B cell (primary cell): ENCODE results near the gene FAM200B. TPM values are rescaled to one million over a fixed set of nuclear protein-coding genes. Genes with fewer than 3 reads are reported as not detected.

Source experiments
- ATAC-seq: fragments of 200-7000 bp; cut with Tn5 transposase; one replicate; pipeline ENCODE4 v1.10.0; 2021; ENCODE audit warnings: low read depth, mild to moderate bottlenecking, moderate number of reproducible peaks, moderate library complexity
- CTCF ChIA-PET: fragments of 350-600 bp; sonication (Branson Sonifier 250); formaldehyde crosslinking; loops from one replicate; lab custom pipeline; 2021; ENCODE audit warnings: antibody characterized with exemption, inconsistent platforms; lab: Charles Lee
- POLR2A ChIA-PET: fragments of 350-600 bp; sonication (Branson Sonifier 250); formaldehyde crosslinking; loops from one replicate; lab custom pipeline; 2021; ENCODE audit warnings: antibody characterized with exemption; lab: Charles Lee
- DNase-seq: peaks from one replicate; pipeline ENCODE4 v3.0.0; 2013
- H2AFZ ChIP-seq: 2 replicates; pipeline ENCODE4 v1.6.1; 2012; ENCODE audit warnings: mild to moderate bottlenecking, low read depth, low read length; ENCODE audit not compliant: insufficient read depth, poor library complexity, severe bottlenecking
- H3K27ac ChIP-seq, 2 donors: 1 replicate in 1 of 2; 2 replicates in 1 of 2; pipeline ENCODE4 v1.5.1; 2012 to 2013; ENCODE audit warnings: low read length in 2 of 2, mild to moderate bottlenecking in 2 of 2, moderate library complexity in 1 of 2
- H3K27me3 ChIP-seq, 4 experiments: fragments of 200-600 bp in 1 of 4; sonication (generic) in 1 of 4; replicated peaks in 1 of 4; 1 replicate in 2 of 4; 2 replicates in 2 of 4; pipeline versions ENCODE4 v1.6.1 to v1.7.0; 2013 to 2016; ENCODE audit warnings: low read length in 3 of 4, mild to moderate bottlenecking in 2 of 4, mixed read lengths in 1 of 4, moderate library complexity in 1 of 4; ENCODE audit not compliant: insufficient read depth in 4 of 4, control insufficient read depth in 3 of 4; ENCODE audit errors: control extremely low read depth in 1 of 4
- H3K36me3 ChIP-seq, 2 experiments: replicated peaks in 1 of 2; 1 replicate in 1 of 2; 2 replicates in 1 of 2; pipeline versions ENCODE4 v1.6.1 to v1.7.1; 2013; ENCODE audit warnings: low read length in 1 of 2; ENCODE audit not compliant: insufficient read depth in 2 of 2, control insufficient read depth in 1 of 2; ENCODE audit errors: control extremely low read depth in 1 of 2, extremely low read depth in 1 of 2
- H3K4me1 ChIP-seq, 2 donors: fragments of 200-600 bp in 1 of 2; sonication (generic) in 1 of 2; 1 replicate in 1 of 2; 2 replicates in 1 of 2; pipeline versions ENCODE4 v1.5.1 to v1.6.1; 2013 to 2017; ENCODE audit warnings: low read length in 2 of 2; ENCODE audit not compliant: control insufficient read depth in 2 of 2, insufficient read depth in 2 of 2
- H3K4me2 ChIP-seq: replicated peaks from 2 replicates; pipeline ENCODE3; 2012; ENCODE audit warnings: mild to moderate bottlenecking, low read depth, low read length; ENCODE audit not compliant: poor library complexity, severe bottlenecking
- H3K4me3 ChIP-seq, 5 experiments: fragments of 200-600 bp in 1 of 5; sonication (generic) in 1 of 5; 1 replicate in 3 of 5; 2 replicates in 2 of 5; pipeline versions ENCODE4 v1.5.1 to v1.7.0; 2011 to 2016; ENCODE audit warnings: low read length in 4 of 5, mild to moderate bottlenecking in 4 of 5, low read depth in 2 of 5, control low read depth in 1 of 5, moderate library complexity in 1 of 5; ENCODE audit not compliant: insufficient read depth in 1 of 5; ENCODE audit errors: control extremely low read depth in 1 of 5, extremely low read depth in 1 of 5
- H3K79me2 ChIP-seq: fragments of 200-600 bp; sonication (generic); one replicate; pipeline ENCODE4 v1.6.0; 2016; ENCODE audit warnings: low read length; ENCODE audit not compliant: control insufficient read depth, insufficient read depth
- H3K9ac ChIP-seq: fragments of 200-600 bp; sonication (generic); 2 replicates; pipeline ENCODE4 v1.6.1; 2017; ENCODE audit warnings: mild to moderate bottlenecking, low read length, moderate library complexity
- H3K9me3 ChIP-seq, 3 donors: one replicate each; pipeline versions ENCODE4 v1.6.1 to v1.7.1; 2013; ENCODE audit warnings: low read length in 2 of 3; ENCODE audit not compliant: control insufficient read depth in 2 of 3, insufficient read depth in 1 of 3; ENCODE audit errors: control extremely low read depth in 1 of 3
- H4K20me1 ChIP-seq: 2 replicates; pipeline ENCODE4 v1.6.0; 2012; ENCODE audit warnings: mild to moderate bottlenecking, low read length; ENCODE audit not compliant: insufficient read depth, control insufficient read depth, poor library complexity, severe bottlenecking
- H3K27ac Mint-ChIP-seq: one replicate; pipeline ENCODE4 v1.8.0; 2021; ENCODE audit warnings: mixed read lengths
- H3K27me3 Mint-ChIP-seq: one replicate; pipeline ENCODE4 v1.8.0; 2021; ENCODE audit warnings: mixed read lengths
- H3K4me1 Mint-ChIP-seq: one replicate; pipeline ENCODE4 v1.8.0; 2021; ENCODE audit warnings: mixed read lengths
- H3K4me3 Mint-ChIP-seq: one replicate; pipeline ENCODE4 v1.8.0; 2021; ENCODE audit warnings: mixed read lengths
- H3K9me3 Mint-ChIP-seq: one replicate; pipeline ENCODE4 v1.8.0; 2022; ENCODE audit warnings: mixed read lengths; ENCODE audit not compliant: insufficient read depth
- EZH2 ChIP-seq: IDR thresholded peaks from 2 replicates; pipeline ENCODE4 v1.6.1; 2012; ENCODE audit warnings: borderline replicate concordance, low read depth, mild to moderate bottlenecking, moderate library complexity, low read length; ENCODE audit not compliant: insufficient read depth, poor library complexity, severe bottlenecking
- WGBS: methylation state at CpG from one replicate; pipeline ENCODE4 v1.1.5; 2013; ENCODE audit warnings: missing lambda C conversion rate; ENCODE audit not compliant: insufficient coverage; 5-methylcytosine and 5-hydroxymethylcytosine counted together
- intact Hi-C: fragments of 100-400 bp; cut with micrococcal nuclease; formaldehyde crosslinking; loops from one replicate; pipeline ENCODE4 v1.10.0; 2022
- polyA plus RNA-seq: library from polyadenylated mRNA; depleted of rRNA; stranded (reverse); fragments of >200 nt; gene quantifications from 2 replicates; pipeline ENCODE4 v1.2.3, GENCODE V29; 2012
- total RNA-seq, 2 donors: library from RNA; stranded (reverse); fragments of 120-200 nt in 1 of 2; gene quantifications; 1 replicate in 1 of 2; 2 replicates in 1 of 2; pipeline versions ENCODE4 v1.2.3 to v1.2.4, GENCODE V29; 2013 to 2022
- TF ChIP-seq, protein P1 (sequence below): fragments of 200-600 bp; IDR thresholded peaks from one replicate; pipeline ENCODE4 v1.8.0; 2022; ENCODE audit warnings: antibody characterized with exemption, mild to moderate bottlenecking

Gene FAM200B
- total and polyA plus RNA-seq, 2 donors (not counting 1 experiment from before 2014, with no cell fraction given), result 10.3 to 12.1 TPM

DNA sequence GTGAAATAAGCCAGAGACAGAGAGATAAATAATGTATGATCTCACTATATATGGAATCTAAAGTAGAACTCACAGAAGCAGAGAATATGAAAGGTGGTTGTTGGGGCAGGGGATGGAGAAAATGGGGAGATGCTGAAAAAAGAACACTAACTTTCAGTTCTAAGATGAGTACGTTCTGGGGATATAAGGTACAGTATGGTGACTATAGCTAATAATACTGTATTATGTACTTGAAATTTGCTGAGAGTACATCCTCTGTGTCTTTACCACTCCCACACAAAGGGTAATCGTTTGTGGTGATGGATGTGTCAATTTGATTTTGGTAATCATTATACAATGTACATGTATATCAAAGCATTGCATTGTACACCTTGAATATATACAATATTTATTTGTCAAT is 33.0 kb upstream of the FAM200B start:
- Histone ChIP-seq H3K4me3 (no peak overlapping the region), H3K79me2 (peaks cover 100% of the 10 kb centered on the region), H2AFZ (no peak overlapping the region), H3K36me3 (no peaks in the 10 kb centered on the region), H3K4me2 (no peak overlapping the region), H3K9me3 (no peaks in the 10 kb centered on the region), H4K20me1 (peaks cover 58% of the 10 kb centered on the region), H3K27ac (no peak overlapping the region), H3K27me3 (no peaks in the 10 kb centered on the region), H3K9ac (no peak overlapping the region), H3K4me1 (peaks cover 14 to 34% of the 10 kb centered on the region in 2 donors)
- no CpG with 5 or more reads among the region's 2 CpGs for WGBS
- Mint-ChIP-seq H3K4me3 (no peak overlapping the region), H3K9me3 (no peaks in the 10 kb centered on the region), H3K27me3 (no peaks in the 10 kb centered on the region), H3K4me1 (peaks cover 43% of the 10 kb centered on the region), H3K27ac (no peak overlapping the region)
- POLR2A ChIA-PET, result no interaction called here
- CTCF ChIA-PET, result interaction anchor here (1.2 kb wide), 1 partner anchor 418 kb away, joined by 5 read pairs; no protein-coding TSS in a partner anchor
- ATAC-seq (no peak), DNase-seq (no peak)
- no peak for TF ChIP-seq EZH2
- TF ChIP-seq, protein P1, sequence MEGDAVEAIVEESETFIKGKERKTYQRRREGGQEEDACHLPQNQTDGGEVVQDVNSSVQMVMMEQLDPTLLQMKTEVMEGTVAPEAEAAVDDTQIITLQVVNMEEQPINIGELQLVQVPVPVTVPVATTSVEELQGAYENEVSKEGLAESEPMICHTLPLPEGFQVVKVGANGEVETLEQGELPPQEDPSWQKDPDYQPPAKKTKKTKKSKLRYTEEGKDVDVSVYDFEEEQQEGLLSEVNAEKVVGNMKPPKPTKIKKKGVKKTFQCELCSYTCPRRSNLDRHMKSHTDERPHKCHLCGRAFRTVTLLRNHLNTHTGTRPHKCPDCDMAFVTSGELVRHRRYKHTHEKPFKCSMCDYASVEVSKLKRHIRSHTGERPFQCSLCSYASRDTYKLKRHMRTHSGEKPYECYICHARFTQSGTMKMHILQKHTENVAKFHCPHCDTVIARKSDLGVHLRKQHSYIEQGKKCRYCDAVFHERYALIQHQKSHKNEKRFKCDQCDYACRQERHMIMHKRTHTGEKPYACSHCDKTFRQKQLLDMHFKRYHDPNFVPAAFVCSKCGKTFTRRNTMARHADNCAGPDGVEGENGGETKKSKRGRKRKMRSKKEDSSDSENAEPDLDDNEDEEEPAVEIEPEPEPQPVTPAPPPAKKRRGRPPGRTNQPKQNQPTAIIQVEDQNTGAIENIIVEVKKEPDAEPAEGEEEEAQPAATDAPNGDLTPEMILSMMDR, result no peak
- intact Hi-C loops, result no loop called here

DNA sequence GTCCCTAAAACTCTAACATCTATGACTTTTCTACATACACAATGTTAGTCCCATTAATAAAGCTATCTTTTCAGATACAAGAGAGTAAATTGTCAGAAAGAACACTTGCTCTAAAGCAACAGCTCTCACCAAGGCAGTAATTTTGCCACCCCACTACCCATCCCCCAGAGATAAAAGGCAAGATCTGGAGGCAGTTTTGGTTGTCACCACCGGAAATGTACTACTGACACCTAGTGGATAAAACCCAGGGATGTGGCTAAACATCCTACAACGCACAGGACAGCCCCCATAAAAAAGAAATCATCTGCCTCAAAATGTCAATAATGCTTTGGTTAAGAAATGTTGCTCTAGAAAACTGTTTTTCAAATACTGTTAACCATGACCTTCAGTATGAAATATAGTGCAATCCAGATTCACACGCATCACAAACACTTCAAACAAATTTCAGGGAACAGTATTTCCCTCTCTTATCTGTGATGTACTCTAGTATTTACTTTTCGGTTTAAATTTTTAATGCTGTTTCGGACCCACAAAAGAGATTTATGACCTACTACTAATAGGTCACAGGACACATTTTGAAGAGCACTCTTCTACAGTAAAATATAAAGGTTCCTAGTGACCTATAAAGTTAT is 31.6 kb upstream of the FAM200B start:
- peaks cover 22 to 42% of the 10 kb centered on the region in 2 donors for H3K4me1 ChIP-seq
- H3K27me3 ChIP-seq, result no peaks in the 10 kb centered on the region
- peak overlapping the region; percentile 23 for H3K4me2 ChIP-seq
- H3K9ac ChIP-seq, result no peak overlapping the region
- no peaks in the 10 kb centered on the region for H3K9me3 ChIP-seq
- intact Hi-C loops, result loop anchor here (1.0 to 10.0 kb wide), 6 partner anchors 125 to 1994 kb away; partner anchors contain the start of genes CD38 and TAPT1
- peak; percentile 54 for ATAC-seq
- TF ChIP-seq, protein P1, result peak; percentile 77
- no peak for TF ChIP-seq EZH2
- no peaks in the 10 kb centered on the region for H3K36me3 ChIP-seq
- peaks cover 48% of the 10 kb centered on the region for H4K20me1 ChIP-seq
- ChIA-PET POLR2A (no interaction called here), CTCF (interaction anchor here (0.6 to 1.7 kb wide), 6 partner anchors 11 to 419 kb away, joined by 3 to 6 read pairs (median 4); no protein-coding TSS in a partner anchor)
- no CpG with 5 or more reads among the region's 5 CpGs for WGBS
- H2AFZ ChIP-seq, result no peak overlapping the region
- H3K4me1 Mint-ChIP-seq, result peaks cover 50% of the 10 kb centered on the region
- H3K27ac ChIP-seq, result no peak overlapping the region
- no peaks in the 10 kb centered on the region for H3K9me3 Mint-ChIP-seq
- peaks cover 97% of the 10 kb centered on the region for H3K79me2 ChIP-seq
- no peak overlapping the region for H3K4me3 ChIP-seq
- DNase-seq, result peak; percentile 78
- H3K27me3 Mint-ChIP-seq, result no peaks in the 10 kb centered on the region
- H3K4me3 Mint-ChIP-seq, result no peak overlapping the region
- no peak overlapping the region for H3K27ac Mint-ChIP-seq
